ENCODE data around the gene ARID3A.

Gene ARID3A

DNA sequence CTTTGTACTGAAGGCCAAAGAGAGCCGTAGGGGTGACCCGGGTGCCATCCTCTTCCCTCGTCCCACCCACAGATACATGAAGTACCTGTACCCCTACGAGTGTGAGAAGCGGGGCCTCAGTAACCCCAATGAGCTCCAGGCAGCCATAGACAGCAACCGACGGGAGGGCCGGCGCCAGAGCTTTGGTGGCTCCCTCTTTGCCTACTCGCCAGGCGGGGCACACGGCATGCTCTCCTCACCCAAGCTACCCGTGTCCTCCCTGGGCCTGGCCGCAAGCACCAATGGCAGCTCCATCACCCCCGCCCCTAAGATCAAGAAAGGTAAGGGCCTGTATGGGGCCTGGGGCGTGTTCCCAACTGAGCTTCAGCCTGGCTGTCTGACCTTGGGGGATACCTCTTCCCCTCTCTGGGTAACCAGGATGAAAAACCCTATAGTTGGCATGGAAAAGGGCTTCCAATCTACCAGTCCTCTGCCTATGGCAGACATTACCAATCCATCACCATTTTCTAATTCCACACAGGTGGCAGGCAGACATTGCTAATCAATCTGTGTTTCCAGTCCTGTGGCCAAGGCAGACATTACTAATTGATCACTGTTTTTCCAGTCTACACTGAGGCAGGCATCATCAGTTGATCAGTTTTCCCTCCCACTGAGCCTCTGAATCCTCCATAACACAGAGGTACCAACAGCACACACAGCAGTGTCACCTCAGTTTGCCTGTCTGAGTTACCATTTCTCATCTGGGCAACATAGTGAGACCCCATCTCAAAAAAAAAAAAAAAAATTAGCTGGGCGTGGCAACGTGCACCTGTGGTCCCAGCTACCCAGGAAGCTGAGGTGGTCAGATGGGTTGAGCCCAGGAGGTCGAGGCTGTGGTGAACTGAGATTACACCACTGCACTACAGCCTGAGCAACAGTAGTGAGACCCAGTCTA is 39.2 kb downstream of the ARID3A start:
- DNase-seq: peak in 1 of 5 experiments; percentile 65

GRCh38 chr19:966485-967088 is 40.8 kb downstream of the ARID3A start:
- no peak for DNase-seq

- DNase-seq: no peak
Observed at GRCh38 chr19:970695-971094, 44.9 kb downstream of the ARID3A start.

GRCh38 chr19:971795-972194 is 46.0 kb downstream of the ARID3A start:
- DNase-seq: no peak

DNA sequence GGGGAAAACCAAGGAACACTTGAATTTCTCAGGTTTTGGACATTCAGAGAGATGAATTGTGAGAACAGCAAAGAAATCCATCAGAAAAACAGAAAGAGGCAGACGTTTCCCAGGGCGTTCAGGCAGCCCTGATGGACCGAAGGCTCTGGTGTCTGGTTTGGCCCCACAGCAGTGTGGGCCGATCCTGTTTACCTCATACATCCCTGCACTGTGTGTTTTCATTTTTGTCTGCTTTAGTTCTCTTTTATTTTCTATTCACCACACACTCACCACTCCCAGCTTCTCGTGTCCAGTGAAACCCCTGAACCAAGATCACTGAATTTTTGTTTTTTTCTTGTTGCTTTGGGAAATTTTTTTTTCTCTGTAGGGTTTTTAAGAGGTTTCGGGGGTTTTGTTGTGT is 46.4 kb downstream of the ARID3A start:
- no peak for DNase-seq

GRCh38 chr19:973726-974563 is 48.1 kb downstream of the ARID3A start:
- DNase-seq: no peak

GRCh38 chr19:974564-975257 is 48.9 kb downstream of the ARID3A start:
- no peak for DNase-seq

- DNase-seq: no peak
Observed at GRCh38 chr19:976476-976875, 50.6 kb downstream of the ARID3A start.

- DNase-seq: no peak
Observed at GRCh38 chr19:977058-977464, 51.2 kb downstream of the ARID3A start.

DNA sequence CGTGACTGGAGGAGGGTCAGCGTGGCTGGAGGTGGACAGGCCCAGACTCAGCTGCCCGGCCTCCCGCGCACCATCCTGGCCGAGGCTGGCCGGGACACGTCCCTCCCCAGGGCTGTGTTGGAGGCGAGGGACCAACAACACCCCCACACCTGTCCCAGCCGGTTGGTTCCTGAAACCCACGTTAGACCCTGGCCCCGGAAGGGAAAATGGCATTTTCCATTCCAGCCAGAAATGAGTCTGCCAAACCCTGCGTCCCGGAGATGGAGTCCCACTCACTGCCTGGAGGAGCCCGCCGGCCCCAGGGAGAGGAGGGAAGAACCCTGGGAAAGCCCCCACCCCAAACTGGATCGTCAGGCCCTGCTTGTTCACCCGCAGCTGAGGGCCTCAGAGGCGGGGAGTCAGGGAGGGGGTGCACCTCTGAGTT is 53.5 kb downstream of the ARID3A start:
- DNase-seq: no peak

DNA sequence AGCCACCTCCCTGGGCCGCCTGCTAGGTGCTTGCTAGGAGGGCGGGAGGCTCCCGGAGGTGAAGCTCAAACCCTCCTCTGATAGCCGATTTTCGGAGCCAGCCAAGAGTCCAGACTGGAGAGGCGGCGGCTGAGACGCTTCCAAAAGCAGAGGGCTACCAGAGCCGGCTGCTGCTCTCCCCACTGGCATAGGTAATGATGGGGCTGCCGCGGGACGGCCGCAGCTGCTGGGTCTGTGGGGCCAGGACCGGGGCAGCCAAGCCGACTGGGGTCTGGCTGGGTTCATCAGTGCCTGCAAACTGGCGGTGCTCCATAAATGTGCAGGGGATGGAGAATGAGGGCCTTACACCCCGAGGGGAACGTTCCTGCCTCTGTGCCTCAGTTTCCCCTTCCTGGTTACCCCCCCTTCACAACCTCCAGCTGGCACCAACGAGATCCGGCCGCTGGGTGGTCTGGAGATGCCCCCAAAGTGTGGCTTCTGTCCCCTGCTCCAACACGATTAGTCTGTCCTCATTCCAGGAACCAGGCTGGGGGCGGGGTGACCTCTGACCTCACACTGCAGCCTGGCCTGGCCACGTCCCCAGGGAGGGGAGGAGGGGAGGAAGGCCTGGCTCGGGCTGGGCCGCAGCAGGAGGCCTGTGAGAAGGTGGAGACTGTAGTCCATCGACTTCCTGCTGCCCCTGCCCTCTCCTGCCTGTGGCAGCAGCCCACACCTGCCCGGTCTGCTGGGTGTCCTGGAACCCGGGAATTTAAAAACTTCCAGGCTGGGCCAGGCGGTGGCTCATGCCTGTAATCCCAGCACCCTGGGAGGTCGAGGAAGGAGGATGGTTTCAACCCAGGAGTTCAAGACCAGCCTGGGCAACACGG is 54.5 kb downstream of the ARID3A start:
- DNase-seq: no peak

DNA sequence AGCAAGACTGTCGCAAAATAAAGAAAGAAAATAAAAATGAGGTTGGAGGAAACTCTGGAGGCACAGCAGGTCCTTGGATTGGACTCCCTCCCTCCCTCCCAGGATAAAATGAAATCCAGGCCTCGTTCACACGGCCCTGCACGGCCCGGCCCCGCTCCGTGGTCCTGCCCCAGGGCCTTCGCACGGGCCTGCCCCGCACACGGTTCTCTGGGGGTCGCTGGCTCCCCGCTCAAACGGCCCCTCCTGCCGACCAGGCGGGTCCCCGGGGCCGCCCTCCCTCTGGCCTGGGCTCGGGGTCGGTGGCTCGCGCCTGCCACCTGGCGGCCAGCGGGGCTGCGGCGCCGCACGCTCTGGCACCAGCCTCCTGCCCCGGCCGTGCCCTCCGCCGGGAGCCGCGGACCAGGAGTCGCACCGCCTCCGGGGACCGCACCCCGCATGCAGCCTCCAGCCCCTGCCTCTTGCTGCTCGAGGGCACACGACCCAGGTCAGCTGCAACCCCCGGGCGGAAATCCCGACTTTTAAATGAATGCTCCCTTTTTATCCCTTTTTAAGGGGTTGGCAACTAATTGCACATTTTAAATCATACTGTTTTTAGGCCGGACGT is 56.8 kb downstream of the ARID3A start:
- peak; percentile 56 to 70 (median 64) for DNase-seq

DNA sequence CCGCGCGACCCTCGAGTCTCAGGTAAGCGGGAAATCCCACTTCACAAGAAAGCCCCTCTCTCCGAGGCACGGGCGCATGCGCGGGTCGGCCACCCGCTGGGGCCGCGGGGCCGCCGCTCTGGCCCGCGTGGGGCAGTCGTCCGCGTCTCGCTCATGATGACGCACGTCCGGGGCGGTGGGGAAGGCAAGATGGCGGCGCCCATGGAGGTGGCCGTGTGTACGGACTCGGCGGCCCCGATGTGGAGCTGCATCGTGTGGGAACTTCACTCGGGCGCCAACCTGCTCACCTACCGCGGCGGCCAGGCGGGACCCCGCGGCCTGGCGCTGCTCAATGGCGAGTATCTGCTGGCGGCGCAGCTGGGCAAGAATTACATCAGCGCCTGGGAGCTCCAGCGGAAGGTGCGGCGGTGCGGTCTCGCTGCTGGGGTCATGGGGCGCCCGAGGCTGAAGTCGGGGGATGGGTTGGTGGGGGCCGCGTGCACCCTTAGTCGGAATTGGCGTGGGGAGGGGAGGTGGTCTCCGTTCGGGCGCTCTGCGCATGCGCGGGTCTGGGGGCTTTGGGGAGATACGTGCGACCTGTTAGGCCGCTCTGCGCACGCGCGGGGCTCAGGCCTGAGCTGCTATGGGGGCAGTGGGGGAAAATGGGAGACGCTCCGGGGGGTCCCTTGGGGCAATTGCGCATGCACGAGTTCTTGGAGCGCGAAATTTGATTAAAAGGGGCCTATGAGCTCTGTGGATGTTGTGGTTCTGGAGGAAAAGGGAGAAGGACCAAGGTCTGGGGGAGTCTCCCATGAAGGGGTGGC is 58.5 kb downstream of the ARID3A start, which contains the start of gene WDR18:
WDR18 (plus strand) TSS at position 181 of the 803 bp plus-strand sequence; CDS start at position 190, 9 bp downstream.
- peak; percentile 76 to 92 (median 81) for DNase-seq

GRCh38 chr19:986083-986482 is 60.2 kb downstream of the ARID3A start:
- no peak for DNase-seq

DNA sequence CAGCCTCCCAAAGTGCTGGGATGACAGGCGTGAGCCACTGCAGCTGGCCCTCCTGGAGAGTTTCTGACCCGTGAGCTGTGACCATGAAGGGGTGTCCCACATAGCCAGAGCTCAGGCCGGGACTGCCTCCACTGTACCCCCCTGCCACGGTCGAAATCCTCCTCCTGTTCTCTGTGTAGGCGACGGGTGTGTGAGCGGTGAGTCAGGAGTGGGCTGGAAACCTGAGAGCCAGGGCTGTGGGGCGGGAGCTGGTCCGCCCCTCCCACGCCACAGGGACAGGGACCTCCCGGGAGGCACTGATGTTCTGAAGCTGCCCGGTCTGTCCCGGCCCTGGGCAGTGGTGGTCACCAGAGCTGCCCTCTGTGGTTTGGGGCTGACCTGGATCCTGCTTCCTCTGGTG is 62.2 kb downstream of the ARID3A start:
- DNase-seq: no peak

GRCh38 chr19:988510-988909 is 62.7 kb downstream of the ARID3A start:
- DNase-seq: no peak

GRCh38 chr19:989381-990081 is 63.7 kb downstream of the ARID3A start:
- DNase-seq: no peak

DNA sequence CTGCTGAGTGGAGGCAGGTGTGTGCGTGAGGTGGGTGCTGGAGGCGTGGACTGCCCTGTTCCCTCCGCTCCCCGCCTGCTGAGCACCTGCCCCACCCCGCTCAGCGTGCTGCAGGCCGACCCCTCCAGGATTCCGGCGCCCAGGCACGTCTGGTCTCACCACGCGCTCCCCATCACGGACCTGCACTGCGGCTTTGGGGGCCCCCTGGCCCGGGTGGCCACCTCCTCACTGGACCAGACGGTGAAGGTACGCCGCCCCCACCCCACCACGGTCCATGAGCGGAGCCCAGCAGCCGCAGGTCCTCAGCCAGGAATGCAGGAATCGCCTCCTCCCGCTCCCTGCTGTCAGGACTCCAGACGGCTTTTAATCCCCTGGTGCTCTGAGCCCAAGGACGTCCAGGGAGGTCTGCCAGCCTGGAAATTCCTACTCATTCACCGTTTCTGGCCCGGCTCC is 64.3 kb downstream of the ARID3A start:
- no peak for DNase-seq

DNA sequence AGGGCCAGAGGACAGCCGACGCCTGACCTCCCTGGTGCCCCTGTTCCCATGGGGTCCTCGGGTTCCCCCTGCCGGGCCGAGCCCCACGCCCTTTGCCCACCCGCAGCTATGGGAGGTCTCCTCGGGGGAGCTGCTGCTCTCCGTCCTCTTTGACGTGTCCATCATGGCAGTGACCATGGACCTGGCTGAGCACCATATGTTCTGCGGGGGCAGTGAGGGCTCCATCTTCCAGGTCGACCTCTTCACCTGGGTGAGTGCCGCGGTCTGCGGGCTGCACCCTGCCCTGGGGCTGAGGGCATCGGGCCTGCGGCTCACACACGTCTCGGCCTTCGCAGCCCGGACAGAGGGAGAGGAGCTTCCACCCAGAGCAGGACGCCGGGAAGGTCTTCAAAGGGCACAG is 64.9 kb downstream of the ARID3A start:
- DNase-seq: no peak
